Stomach (tissue), 9 donors: ENCODE data around the gene AKAP6. TPM values are rescaled to one million over a fixed set of nuclear protein-coding genes. Genes with fewer than 3 reads are reported as not detected.

ENCODE experiments used
- DNase-seq, 2 donors: peaks; one replicate each; pipeline versions ENCODE4 v3.0.0 to v3.0.0-alpha.2; 2013 to 2019
- H3K27ac ChIP-seq, 5 donors: fragments of 200-600 bp in 4 of 5; sonication (generic) in 4 of 5; one replicate each; pipeline ENCODE4 v1.5.1; 2013 to 2019; ENCODE audit warnings: mild to moderate bottlenecking in 1 of 5, moderate library complexity in 1 of 5
- H3K27me3 ChIP-seq, 3 donors: fragments of 200-600 bp; sonication (generic); one replicate each; pipeline ENCODE4 v1.5.1; 2017 to 2019; ENCODE audit warnings: mixed run types in 1 of 3
- H3K36me3 ChIP-seq, 4 donors: fragments of 200-600 bp; sonication (generic); 1 replicate in 3 of 4; 2 replicates in 1 of 4; pipeline ENCODE4 v1.5.1; 2016 to 2019
- H3K4me1 ChIP-seq, 4 donors: fragments of 200-600 bp; sonication (generic); one replicate each; pipeline ENCODE4 v1.5.1; 2016 to 2019
- H3K4me3 ChIP-seq, 4 donors: fragments of 200-600 bp; sonication (generic) in 3 of 4; one replicate each; pipeline ENCODE4 v1.5.1; 2016 to 2019; ENCODE audit warnings: mild to moderate bottlenecking in 1 of 4
- H3K9me3 ChIP-seq, 4 donors: fragments of 200-600 bp; sonication (generic); one replicate each; pipeline ENCODE4 v1.5.1; 2016 to 2019
- CTCF ChIP-seq, 7 experiments: fragments of 450-650 bp in 4 of 7; fragments of 200-600 bp in 3 of 7; sonication (generic) in 3 of 7; IDR thresholded peaks; one replicate each; pipeline ENCODE4 v1.5.1; 2016 to 2019; ENCODE audit warnings: antibody characterized with exemption in 7 of 7, control low read depth in 2 of 7, mild to moderate bottlenecking in 1 of 7
- EP300 ChIP-seq: sonication (generic); formaldehyde crosslinking; IDR thresholded peaks from one replicate; pipeline ENCODE4 v1.6.1; 2017; ENCODE audit warnings: antibody characterized with exemption
- POLR2A ChIP-seq, 4 donors: fragments of 450-650 bp; IDR thresholded peaks; one replicate each; pipeline ENCODE4 v1.6.1; 2016; ENCODE audit warnings: antibody characterized with exemption in 4 of 4, control low read depth in 2 of 4, mild to moderate bottlenecking in 1 of 4, moderate library complexity in 1 of 4
- POLR2AphosphoS5 ChIP-seq, 3 donors: sonication (generic); formaldehyde crosslinking; IDR thresholded peaks; one replicate each; pipeline ENCODE4 v1.6.1; 2016; ENCODE audit warnings: antibody characterized with exemption in 3 of 3
- WGBS, 5 donors: extraction: QIAGEN DNeasy Blood & Tissue Kit in 3 of 5; methylation state at CpG; one replicate each; pipeline versions ENCODE4 v1.1.5 to v1.1.7; 2013 to 2018; 5-methylcytosine and 5-hydroxymethylcytosine counted together
- intact Hi-C: fragments of 100-400 bp; cut with DNase I; formaldehyde crosslinking; loops from one replicate; pipeline ENCODE4 v1.15.1; 2023; ENCODE audit warnings: low total_unique reads
- polyA plus RNA-seq, 3 donors: library from polyadenylated mRNA; stranded (reverse); fragments of 200-250 nt; gene quantifications; one replicate each; pipeline ENCODE4 v1.2.3, GENCODE V29; 2013
- total RNA-seq, 5 donors: library from RNA; depleted of rRNA; stranded (reverse); fragments of >200 nt; gene quantifications; one replicate each; pipeline versions ENCODE4 v1.1.0 to v1.2.3, GENCODE V29; 2014 to 2016
- donor health status: healthy with polysubstance abuse.
- donor health status: Bipolar disorder and iron deficiency.
- donor health status: healthy.

The AKAP6 gene
- total and polyA plus RNA-seq, 8 donors = 0.15 to 132 (median 3.3) TPM

GRCh38 chr14:32594766-32595165 is 265.7 kb downstream of the AKAP6 start:
- intact Hi-C loops = no loop called here
- H3K36me3 ChIP-seq = no peaks in the 10 kb centered on the region

GRCh38 chr14:32595497-32595896 is 266.4 kb downstream of the AKAP6 start:
- intact Hi-C loops = no loop called here
- Histone ChIP-seq H3K4me3 (no peak overlapping the region), H3K27ac (no peak overlapping the region), H3K36me3 (no peaks in the 10 kb centered on the region), H3K4me1 (peaks cover 0 to 6% (median 0%) of the 10 kb centered on the region in 4 donors), H3K27me3 (no peaks in the 10 kb centered on the region), H3K9me3 (no peaks in the 10 kb centered on the region)
- no peak for DNase-seq
- WGBS, 5 donors = 47 to 73% (median 50%) methylated on average over 4 of the region's 4 CpGs
- TF ChIP-seq CTCF (IDR thresholded peaks at IDR 0.05) = no peak
- TF ChIP-seq EP300 = no peak
- TF ChIP-seq POLR2AphosphoS5 (IDR thresholded peaks at IDR 0.05) = no peak
- no peak for TF ChIP-seq POLR2A (IDR thresholded peaks at IDR 0.05)

More at GRCh38 chr14:32594766-32595165, 265.7 kb downstream of the AKAP6 start:
- Histone ChIP-seq H3K27ac (no peak overlapping the region), H3K27me3 (no peaks in the 10 kb centered on the region), H3K9me3 (no peaks in the 10 kb centered on the region), H3K4me1 (peaks cover 0 to 6% (median 0%) of the 10 kb centered on the region in 4 donors), H3K4me3 (no peak overlapping the region)
- 69 to 89% (median 77%) methylated on average over 3 of the region's 3 CpGs for WGBS, 5 donors
- TF ChIP-seq POLR2A (IDR thresholded peaks at IDR 0.05) = no peak
- no peak for TF ChIP-seq EP300
- no peak for TF ChIP-seq POLR2AphosphoS5 (IDR thresholded peaks at IDR 0.05)
- no peak for TF ChIP-seq CTCF (IDR thresholded peaks at IDR 0.05)
- no peak for DNase-seq

DNA sequence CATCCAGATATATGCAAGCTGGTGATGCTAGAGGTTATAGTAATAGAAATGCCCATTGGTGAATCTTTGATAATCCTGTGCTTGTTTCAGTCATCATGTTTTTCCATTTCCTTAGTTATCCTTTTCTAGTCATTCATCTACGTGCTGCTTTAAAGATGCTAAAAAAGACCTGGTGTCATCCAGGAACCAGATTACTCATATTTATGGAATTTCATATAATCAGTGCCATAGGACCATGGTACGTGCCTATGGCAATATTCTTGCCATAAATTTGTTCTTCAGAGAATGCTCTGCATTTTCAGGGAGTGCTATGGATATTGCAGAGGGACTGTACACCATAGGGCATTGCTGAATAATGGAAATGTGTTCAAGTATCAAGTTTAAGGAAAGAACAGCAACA is 267.3 kb downstream of the AKAP6 start:
- Histone ChIP-seq H3K9me3 (no peaks in the 10 kb centered on the region), H3K4me1 (peaks cover 0 to 6% (median 0%) of the 10 kb centered on the region in 4 donors), H3K4me3 (no peak overlapping the region), H3K27me3 (no peaks in the 10 kb centered on the region), H3K27ac (no peak overlapping the region), H3K36me3 (no peaks in the 10 kb centered on the region)
- TF ChIP-seq CTCF (IDR thresholded peaks at IDR 0.05) (no peak), POLR2AphosphoS5 (IDR thresholded peaks at IDR 0.05) (no peak), POLR2A (IDR thresholded peaks at IDR 0.05) (no peak), EP300 (no peak)
- 80 to 89% (median 84%) methylated on average over 2 of the region's 2 CpGs for WGBS, 5 donors
- intact Hi-C loops = no loop called here
- DNase-seq = no peak

DNA sequence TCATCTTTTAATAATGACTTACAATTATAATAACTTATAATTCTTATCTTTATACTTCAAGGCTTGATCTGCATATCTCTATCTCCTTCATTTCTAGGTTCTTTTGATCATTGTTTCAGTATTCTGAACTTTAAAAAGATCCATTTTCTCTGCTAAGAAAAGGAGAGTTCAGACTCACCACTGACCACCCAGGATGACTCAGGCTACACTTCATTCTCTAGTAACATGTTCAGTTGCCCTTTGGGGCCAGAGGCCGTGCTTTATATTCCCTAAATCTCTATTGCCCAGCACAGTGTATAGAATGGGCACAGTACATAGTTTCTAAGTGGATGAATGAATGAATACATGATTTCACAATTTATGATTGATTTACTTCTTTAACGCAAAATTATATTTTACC is 268.7 kb downstream of the AKAP6 start:
- no peaks in the 10 kb centered on the region for H3K27me3 ChIP-seq
- no peaks in the 10 kb centered on the region for H3K9me3 ChIP-seq
- H3K27ac ChIP-seq = no peak overlapping the region
- peaks cover 0 to 6% (median 0%) of the 10 kb centered on the region in 4 donors for H3K4me1 ChIP-seq
- DNase-seq = no peak
- 66 to 93% (median 89%) methylated on average over 2 of the region's 2 CpGs for WGBS, 5 donors
- H3K36me3 ChIP-seq = no peaks in the 10 kb centered on the region
- H3K4me3 ChIP-seq = no peak overlapping the region
- intact Hi-C loops = no loop called here
- no peak for TF ChIP-seq CTCF (IDR thresholded peaks at IDR 0.05)
- TF ChIP-seq POLR2A (IDR thresholded peaks at IDR 0.05) = no peak
- TF ChIP-seq POLR2AphosphoS5 (IDR thresholded peaks at IDR 0.05) = no peak
- no peak for TF ChIP-seq EP300
